Activated CD8-positive, alpha-beta memory T cell treated with anti-CD3 and anti-CD28 coated beads, Interleukin-2, amount 50 U/mL, for 4 hours (primary cell): ENCODE data around the gene BTBD3.
A peak's percentile ranks its signal among the peaks of the same experiment; 100 is the strongest.

ENCODE experiments used
- DNase-seq: peaks from one replicate; pipeline ENCODE4 v3.0.0-alpha.2; 2020

BTBD3 gene

DNA sequence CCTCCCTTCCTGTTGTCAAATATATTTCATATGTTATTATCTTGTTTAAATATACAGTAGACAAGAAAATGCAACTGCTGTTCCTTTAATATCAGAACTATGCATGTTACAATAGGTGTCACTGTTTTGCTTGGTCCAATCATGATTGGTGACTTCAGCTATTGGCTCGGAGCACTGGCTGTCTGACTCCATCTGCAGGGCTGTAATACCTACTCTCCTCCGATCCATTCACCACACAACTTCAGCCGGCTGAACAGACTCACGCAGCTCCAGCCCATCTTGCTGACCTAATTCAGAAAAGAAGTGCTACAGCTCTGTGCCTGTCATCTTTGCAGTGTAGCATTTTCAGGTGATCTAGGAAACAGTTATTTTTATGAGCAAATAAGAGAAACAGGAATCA, at the start of gene BTBD3:
TSS of gene BTBD3 (plus strand) at position 231 of the 400 bp plus-strand sequence. CDS start 383 bp downstream, outside the sequence.
- no peak for DNase-seq

DNA sequence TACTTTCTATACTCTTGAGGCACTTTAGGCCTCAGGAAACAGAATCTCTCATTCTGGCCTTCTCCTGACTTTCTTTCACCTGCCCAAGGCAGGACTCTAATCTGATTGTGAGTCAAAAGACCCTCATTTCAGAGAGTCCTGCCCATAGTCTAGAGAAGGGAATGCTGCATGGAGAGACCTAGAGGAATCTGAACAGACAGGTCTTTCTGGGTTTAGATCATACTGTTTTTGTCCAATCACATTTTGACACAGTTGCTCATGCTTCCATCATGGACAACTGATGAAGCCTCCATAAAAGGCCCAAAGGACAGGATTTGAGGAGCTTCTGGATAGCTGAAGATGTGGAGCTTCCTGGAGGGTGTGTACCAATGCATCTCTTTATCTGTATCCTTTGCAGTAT, 48.1 kb upstream of the BTBD3 start:
- DNase-seq: no peak

DNA sequence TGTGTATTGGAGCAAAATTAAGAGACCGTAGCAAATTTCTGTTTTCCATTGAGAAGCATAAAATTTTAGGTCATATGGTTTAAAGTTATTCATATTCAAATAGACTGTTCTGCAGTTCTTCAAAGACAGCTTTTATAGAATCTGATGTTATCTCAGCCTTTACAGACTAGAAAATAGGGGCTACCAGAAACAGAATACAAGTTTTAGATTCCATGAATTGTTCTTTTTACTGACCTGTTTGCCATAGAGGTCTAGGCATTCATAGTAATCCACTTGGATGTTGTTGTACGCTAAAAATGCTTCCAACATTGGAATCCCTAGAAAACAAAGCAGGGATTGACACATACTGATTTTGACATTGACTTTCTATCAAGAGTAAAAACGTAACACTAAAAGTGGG, 47.3 kb upstream of the BTBD3 start:
- no peak for DNase-seq

DNA sequence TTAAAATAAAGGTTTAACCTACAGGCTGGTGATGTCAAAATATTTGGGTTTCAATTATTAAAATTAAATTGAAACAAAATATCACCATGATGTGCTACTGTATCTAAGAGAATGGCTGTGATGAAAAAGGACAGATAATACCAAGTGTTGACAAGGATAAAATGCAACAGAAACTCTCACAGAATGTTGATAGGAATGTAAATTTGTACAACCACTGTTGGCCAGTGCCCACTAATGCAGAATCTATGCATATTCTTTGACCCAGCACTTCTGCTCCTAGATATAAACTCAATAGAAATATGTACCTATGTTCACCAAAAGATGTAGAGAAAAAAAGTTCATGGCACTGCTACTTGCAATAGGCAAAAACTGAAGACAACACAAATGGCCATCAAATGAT, 41.1 kb upstream of the BTBD3 start:
- no peak for DNase-seq

DNA sequence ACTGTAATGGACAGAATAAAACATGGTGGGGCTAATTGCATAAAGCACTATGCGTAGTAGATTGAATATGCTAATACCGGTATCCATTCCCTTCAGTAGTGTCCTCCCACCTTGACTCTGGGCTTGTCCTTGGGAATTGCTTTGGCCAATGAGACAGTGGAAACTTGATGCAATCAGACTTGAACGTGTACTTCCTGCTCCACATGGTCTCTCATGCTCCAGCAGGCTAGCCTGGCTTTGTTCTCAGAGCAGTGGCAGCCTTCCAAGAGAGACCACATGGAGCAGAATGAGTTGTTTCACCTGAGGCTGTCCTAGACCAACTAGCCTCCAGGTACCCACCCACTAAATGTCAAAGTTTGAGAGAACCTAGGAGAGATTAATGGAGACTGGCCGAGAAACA, 37.0 kb upstream of the BTBD3 start:
- DNase-seq: no peak

DNA sequence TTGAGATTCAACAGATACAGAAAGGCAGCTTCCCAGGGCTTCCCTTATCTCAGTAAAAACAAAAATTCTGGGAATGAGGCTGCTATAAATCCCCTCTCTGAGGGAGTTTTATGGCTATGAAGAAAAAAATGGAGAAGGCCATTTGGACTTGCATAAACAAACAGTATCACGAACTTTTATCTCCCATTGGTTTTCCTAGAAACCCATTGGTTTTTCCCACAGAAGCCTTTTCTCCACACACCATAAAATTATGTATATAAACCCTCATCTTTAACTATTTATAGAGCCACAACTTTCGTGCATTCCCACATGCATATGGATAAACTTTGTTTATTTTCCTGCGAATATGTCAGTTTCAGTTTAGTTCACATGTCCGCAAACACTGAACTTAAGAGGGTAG, 36.2 kb upstream of the BTBD3 start:
- no peak for DNase-seq

DNA sequence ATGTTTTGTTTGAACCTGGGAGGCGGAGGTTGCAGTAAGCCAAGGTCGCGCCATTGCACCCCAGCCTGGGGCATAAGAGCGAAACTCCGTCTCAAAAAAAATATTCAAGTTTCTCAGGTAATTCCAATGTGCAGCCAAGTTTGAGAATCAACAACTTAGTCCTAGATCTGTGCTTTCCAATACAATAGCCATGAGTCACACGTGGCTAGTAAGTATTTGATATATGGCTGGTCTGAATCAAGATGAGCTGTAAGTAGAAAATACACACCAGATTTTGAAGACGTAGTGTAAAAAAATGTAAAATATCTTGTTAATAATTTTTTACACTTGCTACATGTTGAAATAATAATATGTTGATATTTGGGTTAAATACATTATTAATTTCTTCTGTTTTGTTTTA, 35.0 kb upstream of the BTBD3 start:
- DNase-seq: no peak

DNA sequence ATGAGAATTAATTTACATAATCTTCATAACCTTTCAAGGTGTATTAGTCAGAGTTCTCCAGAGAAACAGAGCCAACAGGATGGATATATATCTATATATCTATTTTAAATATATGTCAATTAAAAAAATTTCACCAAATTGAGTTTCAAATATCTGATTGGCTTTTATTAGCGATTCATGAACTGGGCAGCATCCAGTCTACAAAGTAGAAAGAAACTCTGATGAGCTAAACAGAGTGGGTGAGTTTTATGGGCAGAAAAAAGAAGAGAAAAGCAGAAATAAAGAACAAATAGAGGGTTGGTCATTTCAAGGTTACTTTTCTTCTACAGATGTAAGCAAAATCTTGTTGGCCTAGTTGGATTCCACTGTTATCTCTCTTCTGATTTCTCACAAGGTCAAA, 29.0 kb upstream of the BTBD3 start:
- no peak for DNase-seq

DNA sequence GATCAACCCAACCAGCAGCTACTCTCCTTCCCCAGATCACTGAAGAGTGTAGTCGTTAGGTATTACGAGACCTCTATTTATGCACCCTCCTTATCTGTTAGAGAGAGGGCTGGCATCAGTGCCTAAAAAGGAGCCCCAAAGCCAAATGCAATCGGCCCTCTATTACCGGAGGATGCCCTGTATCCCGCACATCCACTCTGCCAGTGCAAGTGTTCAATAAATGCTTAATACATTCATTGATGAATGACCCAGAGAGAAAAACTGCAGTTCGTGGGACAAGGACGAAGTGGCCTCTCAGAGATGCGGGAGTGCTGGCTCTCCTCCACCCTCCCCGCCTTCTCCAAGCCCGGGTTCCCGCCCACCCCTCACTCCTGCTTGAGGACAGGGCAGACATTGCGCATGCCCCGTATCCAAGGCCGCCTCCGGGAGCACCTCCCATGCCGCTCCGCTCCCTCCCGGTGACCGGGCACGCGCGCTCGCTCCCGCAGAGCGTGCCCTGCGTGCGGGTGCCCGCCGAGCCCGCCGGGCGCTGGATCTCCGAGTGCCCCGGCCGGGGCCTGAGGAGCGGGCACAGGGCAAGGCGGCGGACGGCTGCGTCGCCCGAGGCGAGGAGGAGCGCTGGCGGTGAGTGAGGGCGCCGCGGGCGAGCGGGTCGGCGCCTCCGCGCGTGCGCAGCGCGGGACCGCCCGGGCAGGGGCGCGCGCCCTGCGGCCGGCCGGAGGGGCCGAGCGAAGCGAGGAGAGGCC, 27.2 kb upstream of the BTBD3 start:
- DNase-seq: peak; percentile 24

DNA sequence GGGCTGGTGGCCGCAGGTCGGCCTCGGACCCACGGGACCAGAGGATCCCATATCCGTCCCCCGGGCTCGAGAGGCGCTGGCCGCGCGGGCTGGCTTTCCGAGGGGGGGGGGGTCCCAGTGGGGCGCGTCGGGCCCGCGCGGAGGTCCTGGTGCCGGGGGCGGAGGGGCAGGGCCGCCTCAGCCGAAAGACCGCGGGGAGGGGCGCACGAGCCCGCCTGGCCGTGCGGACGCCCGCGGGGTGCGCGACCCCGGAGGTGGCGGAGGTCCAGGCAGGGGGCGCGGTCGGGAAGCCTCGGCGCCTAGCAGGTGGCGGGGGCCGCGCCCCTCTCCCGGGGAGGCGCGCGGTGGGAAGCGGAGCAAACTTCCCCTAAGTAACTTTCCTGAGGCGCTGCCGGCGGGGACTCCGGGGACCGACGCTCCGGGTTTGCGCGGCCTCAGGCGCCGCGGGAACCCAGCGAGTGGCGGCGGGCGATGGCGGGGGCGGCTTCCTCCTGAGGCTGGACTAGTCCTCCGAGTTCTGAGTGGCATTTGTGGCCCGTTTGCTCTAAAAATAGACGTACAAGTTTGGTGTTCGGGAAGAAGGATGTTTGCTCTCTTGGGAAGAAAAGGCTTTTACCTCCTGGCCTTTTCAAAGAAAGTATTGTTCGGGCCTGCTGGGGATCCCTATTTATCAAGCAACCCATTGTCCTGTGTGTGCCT, 26.5 kb upstream of the BTBD3 start:
- peak; percentile 15 for DNase-seq

DNA sequence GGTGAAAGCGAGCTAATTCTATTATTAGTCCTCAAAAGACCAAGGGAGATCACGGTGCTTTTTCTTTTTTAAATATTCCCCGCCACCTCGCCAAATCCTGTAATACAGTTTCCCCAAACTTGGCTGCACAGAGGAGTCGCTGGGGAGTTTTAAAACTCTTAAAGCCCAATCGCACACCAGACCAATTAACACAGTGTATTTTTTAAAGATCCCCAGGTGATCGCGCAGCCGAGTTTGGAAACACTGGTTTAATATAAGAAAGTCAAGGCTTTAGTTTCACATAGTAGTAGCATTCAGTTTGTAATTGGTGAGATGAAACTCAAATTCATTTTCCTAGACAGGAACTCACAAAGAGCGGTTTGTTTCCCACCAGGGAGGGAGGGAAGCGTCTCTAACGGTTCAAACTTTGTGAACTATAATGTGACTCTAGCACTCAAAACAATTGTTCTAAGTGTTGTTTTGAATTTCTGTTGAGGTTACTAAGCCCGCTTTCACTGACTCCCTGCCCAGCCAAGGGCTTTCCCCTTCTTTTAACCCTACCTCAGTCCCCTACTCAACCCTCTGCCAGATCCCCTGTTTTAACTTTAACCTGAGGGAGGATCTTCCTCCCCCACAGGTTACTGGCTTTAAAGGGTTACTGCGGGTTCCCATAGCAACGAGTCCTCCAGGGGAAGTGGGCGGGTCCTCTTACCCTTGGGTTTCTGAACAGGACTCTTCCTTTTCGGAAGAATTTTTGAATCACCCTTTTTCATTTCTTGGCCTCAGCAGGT, 25.7 kb upstream of the BTBD3 start:
- peak; percentile 15 for DNase-seq

DNA sequence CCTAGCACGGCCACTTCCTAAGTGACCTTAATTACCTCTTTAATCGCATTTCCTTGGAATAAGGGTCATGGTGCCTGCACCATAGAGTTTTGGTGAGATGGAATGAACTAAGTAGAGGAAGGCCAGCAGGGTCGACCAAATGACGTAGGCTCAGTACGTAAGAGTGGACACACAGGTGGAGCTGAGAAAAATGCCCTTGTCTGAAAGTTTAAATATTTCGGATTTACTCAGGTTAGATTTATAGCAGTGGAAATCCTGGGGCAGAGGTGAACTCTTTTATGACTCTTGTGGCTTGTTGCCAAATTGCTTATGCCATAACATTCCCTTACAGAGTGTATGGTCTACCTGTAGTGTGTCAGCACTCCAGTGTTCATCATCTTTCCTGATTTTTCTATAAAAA, 23.6 kb upstream of the BTBD3 start:
- DNase-seq: no peak

DNA sequence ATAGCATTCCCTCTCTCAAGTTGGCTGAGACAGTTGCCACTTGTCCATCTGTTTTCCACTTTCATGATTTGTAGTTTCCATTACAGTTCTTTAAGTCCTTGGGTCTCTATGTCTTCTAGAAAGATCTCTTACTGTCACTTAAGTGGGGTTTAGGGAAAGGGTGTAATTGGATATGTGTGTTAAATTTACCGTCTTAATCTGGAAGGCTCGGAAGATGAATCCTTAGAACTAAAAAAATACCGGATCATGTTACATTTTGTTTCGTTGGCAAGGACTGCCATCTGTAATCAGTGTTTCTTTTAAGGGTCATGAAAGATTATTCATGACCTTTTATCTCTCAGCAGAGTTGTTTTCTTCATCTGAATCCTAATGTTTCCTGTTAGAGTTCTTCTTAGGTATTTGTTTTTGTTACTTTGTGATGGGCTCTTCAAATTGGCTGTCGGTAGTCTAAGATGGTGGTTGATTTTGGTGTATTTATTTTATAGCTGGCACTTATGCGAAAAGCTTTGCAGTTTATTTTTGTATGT, 21.8 kb upstream of the BTBD3 start:
- DNase-seq: no peak

DNA sequence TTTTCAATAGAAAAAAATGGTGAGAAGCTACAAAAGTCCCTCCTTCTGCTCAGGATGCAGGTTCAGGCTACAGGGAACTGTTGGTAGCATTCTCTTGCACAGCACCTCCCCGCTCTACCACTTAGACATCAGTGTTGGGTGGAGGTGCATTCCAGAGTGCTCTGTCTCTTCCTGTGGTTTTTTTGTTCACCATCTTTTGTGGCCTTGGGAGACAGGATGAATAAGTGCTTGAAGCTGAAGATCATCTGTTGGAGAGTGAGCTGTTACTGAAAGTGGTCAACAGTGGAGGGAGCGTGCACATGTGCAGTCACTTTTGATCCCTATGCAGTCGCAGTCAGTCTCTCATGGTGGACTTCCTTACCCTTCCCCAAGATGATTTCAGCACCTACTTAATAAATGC, 16.6 kb upstream of the BTBD3 start:
- DNase-seq: no peak

DNA sequence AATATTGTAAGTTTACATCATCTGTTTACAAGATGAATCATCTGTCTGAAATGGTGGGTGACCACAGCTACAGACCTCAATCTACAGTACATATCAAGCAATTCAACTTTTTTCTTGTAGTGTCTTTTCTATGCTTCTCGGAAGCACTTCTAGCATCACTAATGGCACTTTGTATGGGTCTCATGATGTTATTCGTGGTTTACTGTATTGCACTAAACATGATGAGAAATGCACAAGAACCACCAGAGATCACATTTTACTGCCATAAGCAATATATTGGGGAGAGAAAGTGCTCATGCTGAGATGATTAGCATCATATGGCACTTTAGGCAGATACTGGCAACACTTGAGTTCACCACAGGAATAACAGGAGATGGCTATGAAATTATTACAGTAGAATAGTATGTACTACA, 15.4 kb upstream of the BTBD3 start:
- no peak for DNase-seq

DNA sequence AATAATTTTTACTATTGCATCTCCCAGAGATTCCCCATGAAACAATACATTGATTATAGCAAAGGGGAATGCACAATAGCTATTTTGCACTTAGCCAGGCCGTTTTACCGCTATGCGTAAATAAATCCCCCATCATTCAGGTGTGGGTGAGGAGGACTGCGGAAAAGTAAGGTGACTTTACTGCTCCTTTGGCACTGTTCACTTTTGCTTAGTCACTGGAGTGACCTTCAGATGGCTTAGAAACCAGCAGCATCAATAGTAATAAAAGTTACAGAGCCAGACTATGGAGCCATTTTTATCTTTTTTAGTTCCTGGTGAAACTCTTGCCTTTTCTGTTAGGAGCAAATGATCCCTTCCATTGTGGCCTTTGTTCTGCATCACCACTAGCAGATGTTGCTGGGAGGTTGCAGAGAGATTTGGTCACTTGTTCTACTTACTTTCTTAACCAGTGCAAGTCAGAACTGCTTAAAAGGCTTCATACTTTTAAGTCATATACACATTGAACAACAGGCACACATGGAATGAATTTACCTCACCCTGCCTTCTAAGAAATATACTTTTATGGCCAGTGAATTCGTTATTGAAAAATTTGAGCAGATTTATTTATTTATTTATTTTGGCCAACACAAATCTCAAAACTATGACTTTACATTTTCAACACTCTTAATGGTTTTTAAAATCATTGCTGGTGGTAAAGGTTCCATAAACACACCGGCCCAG, 12.1 kb upstream of the BTBD3 start:
- DNase-seq: no peak

DNA sequence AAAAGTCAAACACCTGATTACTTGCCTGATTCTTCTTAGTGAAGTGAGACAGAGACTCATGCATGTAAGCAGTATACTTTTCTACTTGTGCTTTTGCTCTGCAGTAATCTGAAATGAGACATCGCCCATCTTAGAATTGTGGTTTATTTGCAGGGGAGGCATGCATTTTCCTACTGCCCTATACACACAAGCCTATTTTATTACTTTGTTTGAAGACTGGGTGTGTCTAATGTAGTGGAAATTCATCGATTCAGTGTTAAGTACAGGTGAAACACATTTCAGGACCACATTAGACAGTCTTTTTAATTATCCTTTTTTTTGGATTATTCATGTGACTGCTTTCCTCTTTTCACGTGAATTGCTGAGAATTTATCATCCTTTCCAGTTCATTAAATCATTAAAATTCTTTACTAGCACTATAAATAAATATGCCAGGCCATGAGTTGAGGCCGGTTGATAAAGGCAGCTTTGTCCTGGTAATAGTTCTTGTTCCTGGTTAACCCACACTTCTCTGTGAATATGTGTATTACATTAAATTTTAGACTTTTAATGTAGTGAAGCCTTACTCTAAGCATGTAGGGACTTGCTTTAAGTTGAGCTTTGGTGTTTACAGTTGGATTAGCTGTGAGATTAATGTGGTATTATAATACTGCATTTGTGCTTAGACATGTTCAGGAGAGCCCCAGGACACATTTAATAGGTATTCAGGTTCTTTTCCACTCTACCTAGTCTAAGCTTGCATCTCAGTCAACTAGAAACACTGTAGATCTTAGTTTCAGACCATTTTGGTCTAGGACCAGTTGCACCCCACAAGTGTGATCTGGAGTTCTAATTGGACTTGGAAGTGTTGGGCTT, 10.8 kb upstream of the BTBD3 start:
- no peak for DNase-seq

DNA sequence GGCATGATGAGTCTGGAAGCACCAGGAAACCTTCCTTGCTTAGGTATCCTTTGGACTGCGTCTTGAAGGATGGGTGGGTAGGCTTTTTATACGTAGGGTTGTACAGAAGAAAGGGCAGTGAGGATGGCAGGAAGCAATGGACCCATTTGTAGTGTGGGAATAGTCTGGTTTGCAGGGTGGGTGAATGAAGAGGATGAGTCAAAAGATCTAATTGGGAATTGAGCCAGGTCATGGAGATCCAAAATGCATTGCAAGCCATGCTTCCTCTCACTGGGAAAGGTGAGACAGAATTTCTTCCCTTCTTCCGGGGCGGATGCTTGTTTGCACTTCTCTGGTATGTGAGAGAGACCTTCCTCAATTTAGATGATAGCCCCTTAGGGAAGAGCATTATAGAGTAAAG, 10.1 kb upstream of the BTBD3 start:
- DNase-seq: no peak

DNA sequence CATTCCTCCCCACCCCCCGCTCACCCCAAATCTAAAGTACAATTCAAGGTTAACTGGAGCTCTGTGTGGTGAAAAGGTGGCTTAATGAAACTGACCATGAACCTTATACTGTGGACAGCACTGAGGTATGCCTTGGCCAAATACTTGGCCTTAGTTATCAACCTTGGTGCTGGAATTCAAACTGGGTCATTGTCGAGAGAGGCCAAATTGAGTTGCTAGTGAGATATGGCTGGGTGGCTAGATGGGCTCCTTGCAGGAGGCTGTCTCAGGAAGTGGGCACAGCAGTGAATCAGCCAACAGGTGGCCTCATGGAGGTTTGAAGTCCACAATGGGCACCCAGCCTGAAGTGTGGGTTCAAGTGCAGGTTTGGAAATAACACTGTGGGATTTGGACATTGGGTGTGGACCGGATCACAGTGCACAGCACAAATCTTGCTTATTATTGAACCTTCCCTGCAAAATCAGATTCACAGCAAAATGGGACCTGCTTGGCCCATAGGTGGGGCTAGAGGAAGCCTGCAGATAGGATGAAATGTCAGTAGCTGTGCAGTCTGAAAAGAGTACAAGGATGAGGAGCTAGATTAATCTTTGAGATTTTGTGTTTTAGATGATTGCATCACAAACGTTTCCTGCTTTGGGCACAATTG, 5.6 kb upstream of the BTBD3 start:
- no peak for DNase-seq

DNA sequence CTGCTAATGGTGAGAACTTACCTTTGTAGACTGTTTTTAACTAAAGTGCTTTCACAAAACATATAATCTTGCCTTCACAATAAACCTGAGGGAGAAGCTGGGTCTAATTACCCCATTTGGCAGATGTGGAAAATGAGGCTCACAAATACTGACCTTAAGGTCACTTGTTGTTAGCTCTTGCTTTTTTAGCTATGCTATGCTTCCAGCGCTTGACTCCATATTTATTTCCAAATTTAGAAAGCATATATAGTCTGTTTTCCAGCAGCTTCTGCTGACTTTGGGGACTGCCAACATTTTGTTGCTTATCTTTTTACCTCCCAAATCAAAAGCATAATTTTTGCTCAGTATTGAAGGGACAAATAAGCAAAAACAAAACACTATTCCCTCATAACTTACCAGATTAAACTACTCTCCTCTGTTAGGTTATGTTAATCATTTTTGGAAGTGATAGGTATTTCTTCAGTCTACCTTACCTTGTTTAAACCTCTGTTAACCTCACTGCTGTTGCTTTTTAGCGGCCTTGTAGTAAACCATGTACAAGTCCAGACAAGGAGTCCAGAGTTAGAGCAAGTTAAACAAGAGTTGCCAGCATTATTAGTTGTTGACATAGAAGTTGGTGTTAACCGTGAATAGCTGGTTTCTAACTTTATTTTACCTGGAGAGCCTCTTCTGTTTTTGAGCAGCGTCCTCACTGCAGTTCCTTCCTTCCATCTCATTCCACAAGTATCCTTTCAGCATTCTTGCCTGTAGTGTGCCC, 4.9 kb upstream of the BTBD3 start:
- DNase-seq: no peak

DNA sequence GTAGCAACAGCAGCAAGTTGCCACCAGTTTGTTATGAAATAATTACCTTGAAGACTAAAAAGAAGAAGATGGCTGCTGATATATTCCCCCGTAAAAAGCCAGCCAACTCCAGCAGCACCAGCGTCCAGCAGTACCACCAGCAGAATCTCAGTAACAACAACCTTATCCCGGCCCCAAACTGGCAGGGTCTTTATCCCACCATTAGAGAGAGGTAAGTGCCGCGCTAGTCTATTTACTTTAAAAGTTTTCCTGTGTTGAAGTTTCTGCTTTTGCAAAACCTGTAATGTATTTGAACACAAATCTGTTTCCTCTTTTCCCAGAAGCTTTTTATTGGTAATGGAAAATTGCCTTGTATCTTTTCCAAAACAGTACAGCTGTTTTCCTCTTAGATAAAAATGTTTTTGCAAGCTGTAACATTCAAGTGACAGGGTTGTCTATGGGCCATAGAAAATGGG, 725 bp downstream of the BTBD3 start:
- DNase-seq: no peak
